GM21447 (cell line): ENCODE results near the gene IQGAP2.
"Not testable (repeated sequence)": the region's sequence is repeated elsewhere in the genome, so short reads cannot be mapped to it uniquely, and the experiment has no call there.

Experiments used
- ATAC-seq: cut with Tn5 transposase; IDR thresholded peaks from one replicate; pipeline ENCODE4 v1.9.1; 2021; ENCODE audit not compliant: unreplicated experiment

The IQGAP2 gene

GRCh38 chr5:76736679-76737556 is 333.8 kb downstream of the IQGAP2 start:
- ATAC-seq, result no peak

GRCh38 chr5:76737846-76738245 is 334.8 kb downstream of the IQGAP2 start:
- no peak for ATAC-seq

GRCh38 chr5:76741506-76741905 is 338.4 kb downstream of the IQGAP2 start:
- not testable (repeated sequence) for ATAC-seq

GRCh38 chr5:76742583-76742982 is 339.5 kb downstream of the IQGAP2 start:
- ATAC-seq, result no peak

- no peak for ATAC-seq
Observed at GRCh38 chr5:76744632-76745031, 341.5 kb downstream of the IQGAP2 start.

- ATAC-seq, result no peak
Observed at GRCh38 chr5:76745670-76746069, 342.6 kb downstream of the IQGAP2 start.

- no peak for ATAC-seq
Observed at GRCh38 chr5:76746677-76747076, 343.6 kb downstream of the IQGAP2 start.

- no peak for ATAC-seq
Observed at GRCh38 chr5:76747706-76748105, 344.6 kb downstream of the IQGAP2 start.

- ATAC-seq, result no peak
Observed at GRCh38 chr5:76751291-76751690, 348.2 kb downstream of the IQGAP2 start.

GRCh38 chr5:76754668-76755078 is 351.6 kb downstream of the IQGAP2 start:
- ATAC-seq, result no peak

GRCh38 chr5:76755779-76756637 is 352.9 kb downstream of the IQGAP2 start:
- ATAC-seq, result no peak

GRCh38 chr5:76757049-76757448 is 354.0 kb downstream of the IQGAP2 start:
- no peak for ATAC-seq
